GM12801 (cell line): ENCODE data around the gene RPS6KL1.

ENCODE experiments used
- TF ChIP-seq, protein P1 (sequence below): IDR thresholded peaks from one replicate; pipeline ENCODE4 v1.5.1; 2011; ENCODE audit warnings: control low read depth; ENCODE audit not compliant: insufficient read length; ENCODE audit errors: extremely low read depth

The RPS6KL1 gene

DNA sequence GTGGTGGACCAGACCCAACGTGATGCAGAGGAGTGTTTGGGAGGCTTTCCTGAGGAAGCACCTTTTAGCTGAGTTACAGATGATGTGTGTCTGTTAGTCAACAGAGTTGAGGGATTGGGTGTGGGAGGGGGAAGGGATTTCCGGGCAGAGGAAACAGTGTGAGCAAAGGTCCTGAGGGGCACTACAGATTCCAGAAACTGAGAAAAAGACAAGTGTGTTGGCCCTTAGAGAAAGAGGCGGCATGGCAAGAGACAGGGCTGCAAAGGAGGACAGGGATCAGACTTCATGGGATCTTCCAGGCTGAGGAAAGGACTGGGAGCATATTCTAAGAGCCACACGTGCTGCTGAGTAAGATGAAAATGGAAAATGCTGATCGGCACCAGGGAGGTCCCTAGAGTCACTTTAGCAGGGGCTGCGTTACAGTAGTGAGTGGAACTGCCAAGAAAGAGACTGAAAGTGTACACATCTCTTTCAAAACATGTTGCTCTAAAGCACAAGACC, 9.4 kb upstream of the RPS6KL1 start:
- TF ChIP-seq, protein P1, sequence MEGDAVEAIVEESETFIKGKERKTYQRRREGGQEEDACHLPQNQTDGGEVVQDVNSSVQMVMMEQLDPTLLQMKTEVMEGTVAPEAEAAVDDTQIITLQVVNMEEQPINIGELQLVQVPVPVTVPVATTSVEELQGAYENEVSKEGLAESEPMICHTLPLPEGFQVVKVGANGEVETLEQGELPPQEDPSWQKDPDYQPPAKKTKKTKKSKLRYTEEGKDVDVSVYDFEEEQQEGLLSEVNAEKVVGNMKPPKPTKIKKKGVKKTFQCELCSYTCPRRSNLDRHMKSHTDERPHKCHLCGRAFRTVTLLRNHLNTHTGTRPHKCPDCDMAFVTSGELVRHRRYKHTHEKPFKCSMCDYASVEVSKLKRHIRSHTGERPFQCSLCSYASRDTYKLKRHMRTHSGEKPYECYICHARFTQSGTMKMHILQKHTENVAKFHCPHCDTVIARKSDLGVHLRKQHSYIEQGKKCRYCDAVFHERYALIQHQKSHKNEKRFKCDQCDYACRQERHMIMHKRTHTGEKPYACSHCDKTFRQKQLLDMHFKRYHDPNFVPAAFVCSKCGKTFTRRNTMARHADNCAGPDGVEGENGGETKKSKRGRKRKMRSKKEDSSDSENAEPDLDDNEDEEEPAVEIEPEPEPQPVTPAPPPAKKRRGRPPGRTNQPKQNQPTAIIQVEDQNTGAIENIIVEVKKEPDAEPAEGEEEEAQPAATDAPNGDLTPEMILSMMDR: no peak

DNA sequence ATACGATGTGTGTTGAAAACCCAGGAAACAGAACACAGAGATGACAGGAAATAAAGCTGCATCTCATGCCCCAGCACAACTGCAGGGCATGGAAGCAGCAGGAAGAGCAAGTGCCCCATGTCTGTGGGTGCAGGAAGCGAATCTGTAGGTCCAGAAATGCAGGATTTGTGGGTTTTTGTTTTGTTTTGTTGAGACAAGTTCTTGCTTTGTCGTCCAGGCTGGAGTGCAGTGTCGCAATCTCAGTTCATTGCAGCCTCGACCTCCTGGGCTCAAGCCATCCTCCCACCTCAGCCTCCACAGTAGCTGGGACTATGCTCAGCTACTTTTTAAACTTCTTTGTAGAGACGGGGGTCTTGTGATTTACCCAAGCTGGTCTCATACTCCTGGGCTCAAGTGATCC, 6.2 kb upstream of the RPS6KL1 start:
- TF ChIP-seq, protein P1: no peak

DNA sequence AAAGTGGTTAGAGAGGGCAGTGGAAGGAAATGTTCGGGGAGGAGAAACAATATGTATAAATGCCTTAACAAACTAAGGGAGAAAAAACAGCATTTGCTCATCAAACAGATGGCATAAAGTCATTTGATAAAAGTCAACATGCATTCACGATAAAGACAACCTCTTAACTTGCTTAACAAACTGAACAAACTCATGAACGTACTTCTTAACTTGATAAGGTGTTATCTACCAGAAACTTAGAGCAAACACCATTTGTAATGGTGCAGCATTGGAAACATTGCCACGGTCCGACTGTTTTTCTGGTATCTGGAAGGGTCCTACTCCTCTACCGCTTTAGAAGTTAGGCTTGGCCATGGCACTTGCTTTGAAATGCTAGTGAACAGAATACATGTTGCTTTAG, 4.2 kb upstream of the RPS6KL1 start:
- TF ChIP-seq, protein P1: no peak

DNA sequence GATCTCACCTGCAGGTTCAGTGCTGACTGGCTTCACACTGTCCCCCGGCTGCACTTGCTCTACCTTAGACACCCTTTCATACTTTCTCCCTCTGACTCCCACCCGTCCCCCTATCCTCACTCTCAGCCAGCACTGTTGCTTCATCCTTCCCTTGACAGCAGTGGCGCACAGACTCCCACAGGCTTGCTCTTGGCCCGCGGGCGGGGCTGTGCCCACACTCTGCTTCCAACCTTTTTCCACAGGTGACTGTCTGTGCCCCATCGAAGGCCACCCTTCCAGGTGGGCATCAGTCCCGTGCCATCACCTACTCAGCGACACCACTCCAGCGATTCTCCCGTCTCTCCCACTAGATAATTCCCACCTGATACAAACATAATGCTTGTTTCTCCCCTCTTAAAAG, 1.0 kb upstream of the RPS6KL1 start:
- TF ChIP-seq, protein P1: no peak

DNA sequence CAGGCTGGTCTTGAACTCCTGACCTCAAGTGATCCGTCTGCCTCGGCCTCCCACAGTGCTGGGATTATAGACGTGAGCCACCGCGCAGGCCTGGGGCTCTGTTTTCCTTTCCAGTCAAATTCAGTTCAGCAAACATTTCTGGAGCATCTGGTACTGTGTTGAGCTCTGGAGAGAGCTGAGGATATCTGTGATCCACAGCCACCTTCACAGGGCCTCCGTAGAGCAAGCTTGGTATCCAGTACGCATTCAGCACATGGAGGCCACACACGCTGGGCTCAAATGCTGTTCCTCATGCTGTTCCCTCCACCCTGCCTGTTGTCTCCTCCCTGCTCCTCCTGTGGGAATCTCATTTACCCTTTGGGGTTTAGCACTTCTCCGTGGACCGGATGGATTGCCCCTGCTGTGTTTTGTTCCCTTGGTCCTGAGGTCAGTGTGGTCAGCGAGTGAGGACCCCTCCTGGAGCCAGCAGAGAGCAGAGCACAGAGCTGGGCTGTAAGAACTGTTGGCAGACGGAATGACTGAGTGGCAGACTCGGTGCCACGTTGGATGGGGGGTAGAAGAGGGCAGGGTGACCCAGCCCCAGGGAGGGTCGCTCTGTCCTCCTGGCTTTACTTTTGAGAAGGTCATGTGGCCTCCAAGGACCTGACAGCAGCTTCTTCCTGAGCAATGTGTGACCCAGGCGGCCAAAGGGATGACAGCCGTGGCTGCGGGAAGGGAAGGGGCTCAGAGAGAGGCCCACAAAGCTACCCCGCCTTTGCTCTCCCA, 891 bp downstream of the RPS6KL1 start:
- TF ChIP-seq, protein P1: no peak

DNA sequence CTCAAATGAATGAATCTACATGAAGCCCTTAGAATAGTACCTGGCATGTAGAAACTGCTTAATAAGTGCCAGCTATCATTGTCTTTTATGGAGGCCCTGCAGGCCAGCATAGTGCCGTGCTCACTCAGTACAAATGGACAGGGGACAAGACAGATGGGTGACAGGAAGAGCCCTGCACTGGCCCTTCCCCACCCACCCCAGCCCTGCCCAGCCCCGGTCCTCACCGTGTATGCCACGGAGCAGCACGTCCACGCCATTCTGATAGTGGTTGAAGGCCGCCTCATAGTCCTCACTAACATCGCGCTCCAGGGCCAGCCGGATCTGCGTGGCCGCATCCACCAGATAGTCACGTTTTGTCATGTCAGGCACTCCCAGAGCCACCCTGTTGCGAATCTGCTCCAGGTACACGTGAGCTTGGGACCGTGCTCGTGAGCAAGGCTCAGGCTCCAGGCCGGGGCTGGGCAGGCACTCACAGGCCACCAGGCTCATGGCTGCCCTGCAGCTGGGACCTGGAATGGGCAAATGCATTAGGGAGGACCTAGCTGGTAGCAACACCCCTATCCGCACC, 1.9 kb downstream of the RPS6KL1 start:
- TF ChIP-seq, protein P1: no peak

DNA sequence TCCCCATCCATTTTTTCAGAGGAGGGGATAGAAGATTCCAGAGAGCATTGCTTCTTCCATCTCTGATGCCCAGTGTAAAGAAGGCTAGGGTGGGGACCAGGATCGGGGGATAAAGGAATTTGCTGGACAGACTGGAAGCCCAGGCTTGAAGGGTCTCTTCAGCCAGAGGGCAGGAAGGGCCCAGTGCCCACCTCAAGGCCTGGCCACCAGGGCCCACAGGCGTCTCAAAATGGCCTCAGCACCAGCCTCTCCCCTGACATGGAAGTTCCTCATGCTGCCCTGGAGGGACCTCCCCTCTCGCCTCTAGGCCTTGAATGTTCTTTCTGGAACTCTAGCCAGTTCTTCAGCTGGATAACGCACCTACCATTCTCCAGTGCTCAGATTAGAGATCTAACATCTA, 2.8 kb downstream of the RPS6KL1 start:
- TF ChIP-seq, protein P1: no peak
